Measurements from ENCODE around the gene KNTC1.

GRCh38 chr12:122615780-122616179 lies 88.7 kb downstream of the KNTC1 start:
- TF ChIP-seq CTCF (conservative IDR thresholded peaks at IDR 0.05) (no peak), EZH2 (IDR thresholded peaks at IDR 0.05; ENCODE audit: low read depth) (no peak)
